HG02852 (cell line): Measurements from ENCODE around the gene CCNY.

ENCODE experiments used
- ATAC-seq: cut with Tn5 transposase; IDR thresholded peaks from one replicate; pipeline ENCODE4 v1.9.1; 2021; ENCODE audit warnings: mild to moderate bottlenecking, moderate library complexity; ENCODE audit not compliant: unreplicated experiment

CCNY gene

GRCh38 chr10:35379226-35380137 is 43.2 kb downstream of the CCNY start:
- peak; percentile 55 for ATAC-seq

GRCh38 chr10:35382096-35382495 is 45.8 kb downstream of the CCNY start:
- ATAC-seq: no peak

- ATAC-seq: no peak
Observed at GRCh38 chr10:35384265-35384868, 48.1 kb downstream of the CCNY start.

DNA sequence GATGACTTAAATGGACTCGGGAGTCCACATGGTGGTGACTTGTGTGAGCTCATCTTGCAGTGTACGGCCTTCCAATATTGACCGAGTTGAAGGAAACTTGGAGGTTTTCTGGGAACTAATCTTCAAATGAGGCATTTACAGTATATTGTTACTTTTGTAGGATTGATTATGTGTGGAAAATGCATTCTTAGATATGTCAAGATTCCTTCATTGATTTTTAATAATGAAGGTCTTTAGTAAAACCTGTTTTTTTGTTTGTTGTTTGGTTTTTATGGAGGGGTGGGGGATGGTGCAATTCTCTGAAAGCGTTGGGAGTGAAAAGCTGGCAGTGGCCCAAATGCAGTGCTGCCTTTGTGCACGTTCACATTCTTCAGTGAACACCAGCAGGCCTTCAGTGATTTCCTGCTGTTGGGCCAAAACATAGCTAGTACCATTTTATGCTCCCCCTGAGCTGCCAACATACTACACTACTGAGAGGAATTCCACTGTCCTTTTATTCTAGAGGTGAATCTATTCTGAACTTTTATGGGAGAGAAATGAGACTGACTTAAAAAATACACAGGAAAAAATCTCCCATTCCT is 50.4 kb downstream of the CCNY start:
- no peak for ATAC-seq

DNA sequence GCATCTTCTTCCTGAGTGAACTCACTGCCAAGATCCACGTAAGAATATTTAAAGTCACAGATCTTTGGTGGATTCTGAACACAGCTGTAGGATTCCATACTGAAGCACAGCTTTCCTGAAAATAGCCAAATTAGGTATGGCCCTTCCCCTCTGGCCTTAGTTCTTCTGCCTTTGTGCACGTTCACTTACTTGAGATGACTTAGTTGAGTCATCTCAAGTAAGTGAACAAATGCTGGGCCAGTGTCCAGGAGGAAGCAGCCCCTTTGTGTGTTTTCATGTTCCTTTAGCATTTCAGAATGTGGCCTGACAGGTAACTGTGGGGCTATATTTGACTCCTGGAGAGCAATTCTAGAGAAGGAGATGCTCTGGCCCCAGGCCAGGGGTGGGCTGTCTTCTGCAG is 51.5 kb downstream of the CCNY start:
- peak; percentile 95 for ATAC-seq

DNA sequence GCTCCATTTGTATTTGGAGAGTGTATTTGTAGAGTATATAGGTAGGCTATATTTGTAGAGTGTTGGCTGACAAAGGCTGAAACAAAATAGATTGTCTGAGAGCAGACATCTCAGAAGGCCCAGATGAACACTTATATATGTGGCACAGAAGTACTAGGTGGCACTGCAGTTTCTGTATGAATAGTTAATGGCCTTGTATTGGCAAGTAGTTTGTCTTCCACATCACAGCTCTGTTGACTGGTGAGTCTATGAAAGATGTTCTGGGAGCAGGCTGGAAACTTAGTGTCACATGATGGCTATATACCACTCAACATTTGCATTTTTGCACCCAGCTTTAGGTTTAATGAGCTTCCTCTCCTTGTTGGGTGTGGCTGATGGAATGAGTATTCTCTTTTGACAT is 51.9 kb downstream of the CCNY start:
- ATAC-seq: peak; percentile 28

DNA sequence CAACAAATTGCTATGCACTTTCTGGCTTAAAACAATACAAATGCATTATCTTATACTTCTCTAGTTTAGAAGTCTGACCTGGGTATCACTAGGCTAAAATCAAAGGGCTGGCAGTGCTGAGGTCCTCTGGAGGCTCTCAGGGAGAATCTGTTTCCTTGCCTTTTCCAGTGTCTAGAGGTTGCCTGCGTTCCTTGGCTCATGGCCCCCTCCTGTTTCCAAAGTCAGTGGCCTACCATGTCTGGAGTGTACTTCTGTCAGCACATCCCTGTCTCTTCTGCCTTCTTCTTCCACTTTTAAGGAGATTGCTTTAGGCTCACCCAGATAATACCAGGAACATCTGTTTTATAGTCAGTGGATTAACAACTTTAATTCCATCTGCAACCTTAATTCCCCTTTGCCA is 52.4 kb downstream of the CCNY start:
- ATAC-seq: no peak

DNA sequence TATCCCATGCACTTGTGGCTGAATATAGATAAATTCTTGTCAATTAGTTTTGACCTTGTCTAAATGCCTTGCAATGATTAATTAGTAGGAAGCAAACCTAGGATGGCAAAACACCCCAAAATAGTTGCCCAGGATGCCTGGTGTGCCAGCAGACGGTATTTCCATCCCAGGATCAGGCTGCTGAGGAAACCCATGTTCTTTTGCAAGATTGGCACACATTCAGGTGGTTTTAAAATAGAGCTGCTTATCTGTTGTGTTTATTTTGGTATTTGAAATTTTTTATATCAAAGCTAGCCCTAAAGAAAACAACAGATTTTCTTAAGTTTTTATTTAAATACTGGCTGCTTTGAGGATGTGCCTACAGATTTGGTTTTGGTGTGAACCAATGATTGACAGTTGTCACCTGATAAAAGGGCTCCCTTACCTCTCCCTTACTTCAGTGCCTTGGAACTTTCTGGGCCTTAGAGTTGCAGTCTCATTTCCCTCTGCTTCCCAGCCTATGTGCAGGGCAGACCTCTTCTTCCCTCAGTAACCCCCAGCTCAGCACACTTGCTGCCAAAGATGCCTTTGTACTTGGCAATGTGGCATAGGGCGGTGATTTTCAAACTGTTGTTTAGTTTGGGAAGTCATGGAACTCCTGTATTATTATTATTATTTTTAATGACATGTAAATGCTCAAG is 54.0 kb downstream of the CCNY start:
- ATAC-seq: no peak

DNA sequence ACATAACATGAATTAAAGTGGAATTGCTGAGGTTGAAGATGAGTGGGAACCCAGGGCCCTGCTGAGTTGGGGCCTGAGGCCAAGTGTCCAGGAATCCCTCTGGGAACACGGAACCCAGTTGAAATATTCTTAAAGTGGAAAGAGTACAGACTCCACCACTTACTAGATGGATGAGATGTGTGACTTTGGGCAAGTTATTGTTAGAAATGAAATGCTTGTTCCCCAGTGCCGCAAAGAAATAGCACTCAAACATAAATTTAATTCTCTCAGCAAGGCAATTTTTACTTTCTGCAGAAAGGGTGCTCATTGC is 54.5 kb downstream of the CCNY start:
- ATAC-seq: no peak

GRCh38 chr10:35391153-35391953 is 55.0 kb downstream of the CCNY start:
- ATAC-seq: no peak

DNA sequence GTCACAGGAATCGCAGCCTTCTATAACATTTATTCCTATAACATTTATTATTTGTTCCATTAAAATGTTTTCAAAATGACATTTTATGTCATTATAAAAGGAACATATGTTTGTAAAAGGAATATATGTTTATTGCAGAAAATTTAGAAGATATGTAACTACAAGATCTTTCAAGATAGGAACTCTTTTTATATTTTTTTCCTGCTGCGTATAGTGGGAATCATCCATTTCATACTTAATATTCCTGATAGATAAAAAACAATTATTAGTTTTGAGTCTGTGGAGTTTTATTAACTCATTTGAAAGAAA is 55.6 kb downstream of the CCNY start:
- no peak for ATAC-seq

GRCh38 chr10:35392482-35393228 is 56.3 kb downstream of the CCNY start:
- no peak for ATAC-seq

- ATAC-seq: no peak
Observed at GRCh38 chr10:35394411-35394851, 58.1 kb downstream of the CCNY start.

- ATAC-seq: no peak
Observed at GRCh38 chr10:35394934-35395333, 58.6 kb downstream of the CCNY start.

DNA sequence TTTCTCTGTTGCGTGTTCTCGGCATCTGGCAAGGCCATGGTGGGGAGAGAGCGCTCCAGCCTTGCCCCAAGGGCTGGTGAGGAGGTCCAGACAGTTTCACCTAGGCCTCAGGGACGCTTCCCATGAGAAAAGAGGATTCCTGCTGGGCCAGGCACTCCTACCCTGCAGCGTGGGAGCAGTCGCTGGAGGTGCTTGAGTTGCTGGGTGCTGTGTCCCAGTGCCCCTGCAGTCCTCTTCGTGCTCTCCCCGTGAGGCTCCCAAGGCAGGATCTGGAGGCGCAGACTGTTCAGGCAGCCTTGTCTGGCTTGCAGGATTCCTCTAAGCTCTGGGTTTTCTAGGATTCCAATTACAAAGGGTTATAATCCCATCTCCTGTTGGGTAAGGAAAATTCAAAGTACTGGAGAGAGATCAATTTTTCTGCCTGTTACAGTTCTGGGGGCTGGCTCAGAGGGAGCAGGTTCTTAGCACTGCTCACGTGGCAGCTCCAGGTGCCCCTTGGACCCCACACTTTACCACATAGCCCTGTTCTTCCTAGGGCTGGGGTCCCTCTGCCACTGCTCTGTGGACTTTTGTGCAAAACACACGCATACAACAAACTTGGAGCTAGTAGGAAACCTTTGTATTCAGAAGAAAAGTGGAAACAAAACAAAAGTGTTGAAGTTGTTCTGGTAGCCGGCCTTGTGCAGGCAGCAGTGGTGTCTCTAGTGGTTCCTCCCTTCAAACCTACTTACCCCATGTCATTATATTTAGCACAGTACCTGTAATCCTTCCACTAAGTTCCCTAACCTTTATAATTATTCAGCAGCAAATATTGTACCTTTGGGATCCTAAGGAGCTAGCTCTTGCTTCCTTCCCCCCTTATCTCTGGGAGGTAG is 60.5 kb downstream of the CCNY start:
- ATAC-seq: no peak

DNA sequence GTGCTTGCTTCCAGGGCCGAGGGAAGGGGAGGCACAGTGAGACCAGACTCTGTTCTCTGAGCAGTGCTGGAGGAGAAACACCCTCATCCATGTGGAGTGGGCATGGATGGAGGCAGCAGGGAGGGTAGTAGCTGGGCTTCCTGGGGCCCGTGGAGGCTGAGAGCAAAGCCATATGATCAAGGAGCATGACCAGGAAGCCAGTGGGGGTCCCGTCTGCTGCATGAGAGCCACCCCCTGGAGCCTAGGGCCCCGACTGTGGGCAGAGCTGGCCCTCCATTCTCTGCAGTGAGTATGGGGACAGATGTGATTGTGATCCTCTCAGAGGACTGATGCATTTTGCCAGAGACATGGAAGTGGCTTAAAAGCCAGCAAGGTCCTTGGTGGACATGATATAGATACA is 61.6 kb downstream of the CCNY start:
- ATAC-seq: no peak

GRCh38 chr10:35398355-35398754 is 62.0 kb downstream of the CCNY start:
- ATAC-seq: no peak

DNA sequence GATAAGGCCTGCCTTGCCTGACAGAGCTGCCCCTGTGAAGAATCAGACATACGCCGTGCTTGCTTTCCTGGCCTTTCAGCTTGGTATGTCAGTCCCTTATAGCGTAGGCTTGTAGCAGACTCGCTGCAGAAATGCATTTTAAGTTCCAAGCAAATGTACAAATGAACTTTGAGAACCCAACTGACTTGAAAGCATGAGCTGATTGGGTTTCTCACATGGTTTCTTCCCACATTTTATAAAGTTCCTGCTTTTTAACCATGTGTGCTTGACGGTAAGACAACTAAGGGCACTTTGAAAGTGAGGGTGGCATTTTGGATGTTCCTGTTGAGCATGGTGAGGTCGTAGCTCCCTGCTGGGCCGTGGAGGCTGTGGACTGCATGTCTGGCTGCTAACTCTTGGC is 62.6 kb downstream of the CCNY start:
- ATAC-seq: no peak

DNA sequence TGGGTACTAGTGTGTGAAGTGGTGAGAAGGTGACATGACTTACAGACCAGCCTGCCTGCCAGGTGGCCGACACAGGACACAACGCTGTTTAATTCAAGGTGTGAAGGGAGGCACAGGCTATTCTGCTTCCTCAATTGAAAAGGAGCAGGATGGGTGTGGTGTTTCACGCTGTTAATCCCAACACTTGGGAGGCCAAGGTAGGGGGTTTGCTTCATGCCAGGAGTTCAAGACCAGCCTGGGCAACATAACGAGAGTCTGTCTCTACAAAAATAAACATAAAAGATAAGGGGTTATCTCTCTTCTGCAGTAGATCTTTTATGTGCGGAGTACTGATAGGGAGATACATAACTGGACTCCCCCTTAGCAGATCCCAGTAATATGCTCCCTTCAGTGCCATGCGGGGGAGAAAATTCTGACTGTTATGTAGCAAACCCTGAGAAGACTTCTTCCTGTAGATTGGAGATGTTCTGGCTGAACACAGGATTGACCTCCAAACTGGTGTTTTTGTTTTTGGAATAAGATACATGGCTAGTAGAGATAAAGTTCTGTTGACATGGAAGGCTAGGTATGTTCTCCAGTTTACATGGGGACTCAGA is 63.2 kb downstream of the CCNY start:
- no peak for ATAC-seq
